NCI-H128 (cell line): Measurements from ENCODE around the gene RBM12.
"Not testable (repeated sequence)": the region's sequence is repeated elsewhere in the genome, so short reads cannot be mapped to it uniquely, and the experiment has no call there.

Experiments used
- DNase-seq: peaks from one replicate; lab custom pipeline; 2025; ENCODE audit not compliant: unreplicated experiment; lab: John Stamatoyannopoulos, UW

Gene RBM12

DNA sequence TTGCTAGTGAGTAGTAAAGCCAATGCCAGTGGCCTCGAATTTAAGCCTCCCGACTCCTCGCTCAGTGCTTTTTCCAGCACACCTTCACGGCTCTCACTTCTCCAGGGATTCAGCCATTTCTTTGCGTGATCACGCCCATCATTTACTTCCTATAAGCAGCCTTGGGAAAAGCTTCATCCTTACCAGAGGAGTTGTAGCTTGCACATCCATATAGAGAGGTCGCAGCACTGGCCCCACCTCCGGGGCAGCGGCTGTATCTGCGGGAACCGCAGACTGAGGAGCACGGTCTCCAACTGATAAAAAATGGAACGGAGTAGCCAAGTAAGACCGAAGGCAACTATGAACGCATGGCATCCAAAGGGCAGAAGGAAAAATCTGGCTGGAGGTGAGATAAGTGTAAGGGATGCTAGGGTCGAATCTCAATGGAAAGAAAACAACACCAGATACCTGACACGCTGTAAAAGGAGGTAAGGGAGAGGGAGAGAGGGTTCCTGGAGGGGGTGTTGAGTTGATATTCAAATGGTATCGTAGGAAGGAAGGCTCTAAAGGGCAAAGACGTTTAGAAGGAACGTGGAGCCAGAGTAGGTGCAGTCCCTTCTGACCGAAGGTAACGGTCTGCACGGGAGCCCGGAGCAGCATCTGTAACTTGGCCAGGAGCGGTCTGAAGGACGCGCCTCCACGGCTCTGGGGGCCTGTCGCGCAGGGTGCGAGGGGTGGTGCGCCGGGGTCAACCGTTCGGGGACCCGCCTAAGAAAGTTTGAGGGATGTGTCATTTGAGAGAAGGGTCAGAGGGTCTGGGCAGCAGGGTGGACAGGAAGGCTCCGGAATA is 33.8 kb upstream of the RBM12 start:
- DNase-seq, result no peak

DNA sequence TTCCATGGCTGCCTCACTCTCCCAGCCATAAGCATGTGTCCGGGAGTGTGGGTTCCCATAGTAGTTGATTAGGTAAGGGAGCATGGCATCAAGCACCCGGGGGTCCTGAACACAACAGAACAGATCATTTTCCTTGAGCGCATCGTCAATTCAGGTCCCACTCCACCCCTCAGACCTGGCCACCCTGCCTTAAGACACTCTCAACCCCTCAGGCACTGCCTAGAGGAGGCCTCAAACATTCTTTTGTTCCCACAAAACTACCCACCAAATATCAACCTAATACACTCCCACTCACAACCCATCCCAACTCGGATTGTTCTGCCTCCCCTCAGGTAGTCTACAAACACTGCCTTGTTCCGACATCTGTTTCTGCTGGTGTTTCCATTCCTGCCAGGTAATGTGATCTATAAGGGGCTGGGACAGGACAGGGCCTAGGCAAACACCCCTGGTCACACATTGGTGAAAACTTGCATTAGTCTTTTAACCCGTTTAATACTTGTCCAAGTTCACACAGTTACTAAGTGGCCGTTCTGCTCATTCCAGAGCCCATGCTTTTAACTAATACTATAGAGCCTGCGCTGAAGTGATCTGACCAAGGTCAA is 33.1 kb upstream of the RBM12 start:
- no peak for DNase-seq

DNA sequence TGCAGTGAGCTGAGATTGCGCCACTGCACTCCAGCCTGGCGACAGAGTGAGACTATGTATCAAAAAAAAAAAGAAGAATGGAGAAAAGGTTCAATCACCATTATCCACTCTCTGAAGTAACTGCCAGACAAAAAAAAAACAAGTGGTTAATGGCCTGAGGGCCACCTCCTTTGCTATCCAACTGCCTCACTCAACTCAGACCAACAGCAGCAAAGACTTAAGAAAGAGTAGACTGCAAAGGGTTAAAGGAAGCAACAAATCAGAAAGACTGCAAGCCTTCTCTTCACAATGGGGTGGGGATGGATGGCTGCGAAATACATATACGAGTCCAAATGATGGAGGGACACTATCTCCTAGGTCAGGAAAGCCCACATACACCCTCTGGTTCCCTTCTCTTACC is 31.3 kb upstream of the RBM12 start:
- DNase-seq, result no peak

DNA sequence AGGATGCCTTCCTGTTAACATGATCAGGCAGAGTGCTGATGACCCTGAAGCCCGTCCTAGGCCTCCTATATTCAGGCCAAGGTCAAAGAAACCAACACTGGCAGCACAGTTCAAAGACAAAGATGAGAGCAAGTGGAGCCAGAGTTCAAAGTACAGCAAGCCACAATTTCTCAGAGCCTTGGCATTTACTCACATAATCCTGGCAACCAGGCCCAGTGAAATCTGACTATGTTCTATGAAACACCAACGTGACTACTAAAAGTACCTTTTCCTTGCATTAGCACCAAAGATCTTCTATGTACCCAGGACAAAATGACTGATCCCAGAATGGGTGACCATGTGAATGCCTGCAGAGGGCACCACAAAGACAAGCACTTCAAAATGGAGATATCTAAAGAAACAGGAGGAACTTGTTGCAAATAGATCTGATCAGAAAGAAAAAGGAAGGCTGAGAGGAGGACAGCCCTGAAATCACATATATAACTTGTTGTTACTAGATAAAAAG is 30.6 kb upstream of the RBM12 start:
- no peak for DNase-seq

GRCh38 chr20:35690265-35690664 is 25.6 kb upstream of the RBM12 start:
- DNase-seq, result no peak

- not testable (repeated sequence) for DNase-seq
Measured at GRCh38 chr20:35686872-35687271, 22.2 kb upstream of the RBM12 start.

DNA sequence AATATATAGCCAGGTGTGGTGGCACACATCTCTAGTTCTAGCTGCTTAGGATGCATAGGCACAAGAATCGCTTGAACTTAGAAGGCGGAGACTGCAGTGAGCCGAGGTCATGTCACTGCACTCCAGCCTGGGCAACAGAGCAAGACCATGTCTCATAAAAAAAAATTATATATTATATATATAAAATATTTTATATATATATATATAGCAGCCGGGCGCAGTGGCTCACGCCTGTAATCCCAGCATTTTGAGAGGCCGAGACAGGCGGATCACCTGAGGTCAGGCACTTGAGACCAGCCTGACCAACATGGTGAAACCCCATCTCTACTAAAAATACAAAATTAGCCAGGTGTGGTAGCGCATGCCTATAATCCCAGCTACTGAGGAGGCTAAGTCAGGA is 20.7 kb upstream of the RBM12 start:
- DNase-seq, result not testable (repeated sequence)

- no peak for DNase-seq
Measured at GRCh38 chr20:35681960-35682359, 17.3 kb upstream of the RBM12 start.

GRCh38 chr20:35680452-35681183 is 15.9 kb upstream of the RBM12 start:
- DNase-seq, result no peak

GRCh38 chr20:35674921-35675320 is 10.2 kb upstream of the RBM12 start:
- DNase-seq, result no peak

- no peak for DNase-seq
Measured at GRCh38 chr20:35673884-35674283, 9.2 kb upstream of the RBM12 start.

- DNase-seq, result no peak
Measured at GRCh38 chr20:35669681-35670080, 5.0 kb upstream of the RBM12 start.

DNA sequence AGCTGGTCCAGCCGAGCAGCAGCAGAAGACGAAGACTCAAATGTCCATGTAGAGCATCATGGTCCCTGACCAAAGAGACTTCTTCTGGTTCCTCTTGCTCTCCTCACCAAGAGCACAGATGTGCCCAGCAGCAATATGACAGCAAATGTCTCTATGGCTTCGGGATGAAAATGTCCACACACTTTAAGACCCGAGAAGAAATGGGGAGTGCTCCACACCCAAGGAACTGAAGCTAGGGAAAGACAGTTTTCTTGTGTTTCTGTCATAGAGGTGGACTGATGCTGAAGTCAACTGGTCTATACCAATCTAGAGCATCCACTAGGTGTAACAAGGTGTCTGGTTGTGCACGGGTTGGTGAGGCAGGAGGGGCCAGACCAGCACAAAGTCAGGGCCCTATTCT is 4.5 kb upstream of the RBM12 start:
- DNase-seq, result no peak

- DNase-seq, result no peak
Measured at GRCh38 chr20:35665949-35666288, 1.2 kb upstream of the RBM12 start.

DNA sequence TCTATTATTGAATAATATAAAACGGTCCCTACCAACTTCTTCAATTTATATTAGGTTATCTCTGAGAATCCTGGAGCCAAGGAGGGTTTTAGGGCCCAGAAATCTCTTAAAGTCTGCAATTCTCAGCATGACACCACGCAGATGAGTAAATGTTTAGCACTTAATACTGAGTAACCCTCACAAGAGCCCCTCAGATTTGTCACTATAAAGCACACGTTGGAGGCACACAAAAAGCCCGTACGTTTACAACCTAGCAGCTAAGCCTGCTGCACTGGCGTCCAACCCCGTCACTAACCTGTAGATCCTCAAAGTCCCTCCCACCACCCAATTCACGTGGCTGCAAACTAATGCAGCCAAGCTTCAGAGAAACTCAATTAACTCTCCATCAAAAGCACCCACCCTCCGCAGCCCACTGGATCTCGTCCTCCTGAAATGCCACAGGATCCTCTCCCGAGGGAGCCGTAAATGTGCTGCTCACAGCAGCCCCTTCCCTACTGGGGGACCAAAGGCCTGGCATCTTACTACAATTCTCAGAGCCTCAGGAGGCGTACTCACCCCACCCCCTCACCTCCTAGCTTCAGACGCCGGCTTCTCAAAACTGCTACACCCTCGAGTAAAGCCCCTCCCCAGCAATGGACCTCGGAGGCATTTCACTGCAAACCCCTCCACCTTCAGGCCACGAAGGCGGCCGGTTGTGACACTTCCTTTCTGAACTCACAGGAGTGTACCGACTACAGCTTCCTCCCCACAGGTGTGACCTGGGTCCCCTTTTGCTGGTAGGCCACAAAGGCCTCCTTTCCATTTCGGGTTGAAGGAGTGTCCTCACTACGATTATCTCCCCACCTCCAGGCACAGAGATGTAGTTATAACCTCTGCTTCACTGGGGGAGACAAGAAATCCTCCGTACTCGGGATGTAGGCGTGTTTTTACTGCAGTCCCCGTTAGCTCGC is 909 bp downstream of the RBM12 start:
- peak; percentile 33 for DNase-seq

GRCh38 chr20:35662551-35662950 is 2.1 kb downstream of the RBM12 start:
- no peak for DNase-seq

DNA sequence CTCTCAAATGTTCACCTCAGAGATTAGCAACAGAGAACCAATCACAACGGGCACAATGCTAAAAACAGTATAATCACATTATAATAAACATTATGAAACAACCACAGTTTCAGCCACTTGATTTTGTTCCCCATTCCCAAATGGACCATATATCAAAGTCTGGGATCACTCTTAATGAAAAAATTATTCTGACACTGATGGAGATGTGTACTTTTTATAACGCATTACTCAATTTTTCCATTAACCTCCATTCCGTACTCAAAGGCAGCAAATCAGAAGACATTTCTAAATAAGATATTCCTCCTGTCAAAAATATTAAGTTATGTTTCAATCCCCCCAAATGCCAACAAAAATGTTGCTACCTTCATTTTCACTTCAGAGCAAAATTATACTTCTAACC is 2.8 kb downstream of the RBM12 start:
- DNase-seq, result no peak

DNA sequence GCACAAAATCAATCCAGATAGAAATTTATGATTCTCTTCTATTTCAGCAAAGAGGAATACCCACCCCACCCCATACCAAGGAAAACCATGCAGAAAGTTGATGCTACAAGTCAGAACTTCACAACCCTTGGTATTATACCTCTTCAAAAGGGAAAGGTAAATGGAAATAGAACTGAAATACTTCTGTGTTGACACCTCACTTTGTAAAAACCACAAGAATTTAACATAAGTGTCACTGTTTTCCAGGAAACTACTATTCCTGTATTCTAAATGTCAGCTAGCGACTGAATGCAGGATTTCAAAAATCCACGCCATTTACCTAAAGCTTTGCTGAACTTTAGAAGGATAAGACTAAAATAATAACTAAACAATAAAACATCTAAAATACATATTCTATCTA is 3.6 kb downstream of the RBM12 start:
- no peak for DNase-seq

DNA sequence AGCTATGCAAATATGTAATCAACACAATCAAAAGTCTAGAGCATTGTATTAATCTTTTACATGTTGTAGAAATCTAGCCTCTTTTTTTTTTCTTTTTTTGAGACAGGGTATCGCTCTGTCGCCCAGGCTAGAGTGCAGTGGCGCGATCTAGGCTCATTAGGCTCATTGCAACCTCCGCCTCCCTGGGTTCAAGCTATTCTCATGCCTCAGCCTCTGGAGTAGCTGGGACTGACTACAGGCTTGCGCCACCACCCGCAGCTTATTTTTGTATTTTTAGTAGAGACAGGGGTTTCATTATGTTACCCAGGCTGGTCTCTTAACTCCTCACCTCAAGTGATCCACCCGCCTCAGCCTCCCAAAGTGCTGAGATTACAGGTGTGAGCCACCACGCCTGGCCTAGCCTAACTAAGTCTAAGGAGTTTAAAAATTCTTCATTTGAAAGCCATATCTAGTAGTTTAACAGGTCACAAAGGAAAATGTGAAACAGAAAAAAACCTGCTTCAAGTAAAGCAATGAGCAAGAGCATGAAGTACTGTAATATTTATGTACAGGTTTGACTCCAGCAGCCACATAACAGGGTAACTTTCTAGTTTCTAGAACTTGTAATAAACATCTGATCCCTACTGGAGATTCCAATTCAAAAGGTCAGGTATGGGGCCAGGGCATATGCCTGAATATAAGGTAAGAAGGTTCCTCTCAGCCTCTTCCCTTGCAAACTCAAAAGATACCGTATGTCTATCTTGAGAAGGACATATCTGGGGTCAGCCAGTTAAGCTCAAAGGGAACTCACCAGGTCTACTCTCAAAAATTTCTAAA is 4.4 kb downstream of the RBM12 start:
- no peak for DNase-seq

- DNase-seq, result no peak
Measured at GRCh38 chr20:35657271-35657670, 7.4 kb downstream of the RBM12 start.
